ENCODE results near the gene GJA4. TPM values are rescaled to one million over a fixed set of nuclear protein-coding genes. Genes with fewer than 3 reads are reported as not detected.

The GJA4 gene
- total and polyA plus RNA-seq, 2 of the 13 experiments (the other 11 are each of a cell fraction or from before 2014, with no cell fraction given): not detected

- DNase-seq (ENCODE audit: low spot score): no peak
- 4% methylated on average over 4 of the region's 13 CpGs for WGBS (ENCODE audit: low lambda C conversion rate)
- Histone ChIP-seq H3K4me1 (ENCODE audit: insufficient read depth, low read length) (no peaks in the 10 kb centered on the region), H3K27ac (ENCODE audit: extremely low read length, insufficient read depth, low read length) (no peak within 1 kb of the TSS), H3K9ac (ENCODE audit: insufficient read depth, low read depth, low read length) (no peak within 1 kb of the TSS), H4K20me1 (ENCODE audit: insufficient read depth, low read length) (no peaks in the 10 kb centered on the region), H3K4me3 (replicated peaks in 1 of 3; ENCODE audit: insufficient read depth in 1 of 3, low read depth in 2 of 3, low read length in 3 of 3) (no peak within 1 kb of the TSS), H3K4me2 (ENCODE audit: low read depth, low read length) (no peak within 1 kb of the TSS), H3K9me3 (ENCODE audit: low read length) (no peaks in the 10 kb centered on the region), H3K79me2 (ENCODE audit: insufficient read depth, low read length) (no peaks in the 10 kb centered on the region), H3K36me3 (replicated peaks in 1 of 2; ENCODE audit: control insufficient read depth in 1 of 2, insufficient read depth in 2 of 2, low read length in 2 of 2) (no peaks in the 10 kb centered on the region), H2AFZ (ENCODE audit: low read length) (no peak within 1 kb of the TSS), H3K27me3 (ENCODE audit: control insufficient read depth in 1 of 2, insufficient read depth in 2 of 2, low read length in 2 of 2) (peaks cover 1 to 44% of the 10 kb centered on the region in 2 experiments; a peak in 3 of 5 replicates)
- intact Hi-C loops (cut with micrococcal nuclease; ENCODE audit: unreplicated experiment): no loop called here
- ChIA-PET CTCF (ENCODE audit: low intra/inter-chr PET ratio, low total read pairs) (no interaction called here), POLR2A (no interaction called here)
- no TSS peak for BruUV-seq (replicated peaks)
- no peak for TF ChIP-seq ZNF318 (CRISPR knock-in tag; IDR thresholded peaks at IDR 0.05)
- TF ChIP-seq RBAK (CRISPR knock-in tag; IDR thresholded peaks at IDR 0.05): no peak
- no peak for TF ChIP-seq SATB2 (CRISPR knock-in tag; IDR thresholded peaks at IDR 0.05)
- TF ChIP-seq ZNF674 (CRISPR knock-in tag; IDR thresholded peaks at IDR 0.05; ENCODE audit: low read depth): no peak
- no peak for ATAC-seq
- no peak for FAIRE-seq
- in situ Hi-C loops (cut with HindIII; ENCODE audit: extremely low pct_ligation_motif_present, low pct_unique_long_range_greater_than_20kb): no loop called here
Observed at GRCh38 chr1:34754964-34755637, 37.7 kb upstream of the GJA4 start, which contains the start of gene GJB5. GJB5 (plus strand) TSS chr1:34755047; CDS start chr1:34757331, 2,284 bp downstream.

All from HepG2 (cell line).